ENCODE data around the gene SLC9A9. TPM values are rescaled to one million over a fixed set of nuclear protein-coding genes. Genes with fewer than 3 reads are reported as not detected.

SLC9A9 gene
- total and polyA plus RNA-seq, 2 of the 8 experiments (the other 6 are each of a cell fraction or from before 2014, with no cell fraction given) = 0.48 to 1.1 TPM

DNA sequence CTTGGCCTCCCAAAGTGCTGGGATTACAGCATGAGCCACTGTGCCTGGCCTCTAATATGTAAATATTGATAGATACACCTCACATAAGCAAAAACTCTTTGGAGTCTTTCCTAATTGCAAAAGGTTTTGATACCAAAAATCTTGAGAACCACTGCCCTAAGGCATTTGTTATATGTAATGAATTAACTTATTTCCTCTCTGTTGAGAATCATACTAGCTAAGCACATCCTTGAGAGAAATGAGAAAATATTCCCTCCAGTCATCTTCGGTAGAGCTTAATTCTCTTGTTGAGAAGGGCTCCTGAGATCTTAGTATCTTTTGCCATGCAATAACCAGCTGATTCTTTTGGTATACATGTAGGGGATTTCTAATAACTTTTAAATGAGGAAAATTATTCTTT is 190.2 kb downstream of the SLC9A9 start:
- H3K18ac ChIP-seq (ENCODE audit: extremely low read depth, low read length) = no peak overlapping the region
- no peak overlapping the region for H3K4me2 ChIP-seq (ENCODE audit: insufficient read depth in 1 of 2, low read depth in 2 of 2, low read length in 2 of 2)
- POLR2A ChIA-PET (ENCODE audit: partially characterized antibody) = no interaction called here
- 100% methylated on average over 1 of the region's 1 CpG; no CpG with 5 or more reads in 1 of the 2 experiments for WGBS, 2 experiments (ENCODE audit: extremely low coverage in 1 of 2, insufficient coverage in 1 of 2, insufficient read length in 1 of 2, insufficient replicate concordance in 2 of 2, low coverage in 1 of 2, low lambda C conversion rate in 2 of 2, missing lambda C conversion rate in 1 of 2)
- no peak overlapping the region for H3K27ac ChIP-seq (ENCODE audit: low read depth, low read length)
- no peaks in the 10 kb centered on the region for H3K36me3 ChIP-seq (ENCODE audit: control insufficient read depth in 2 of 4, insufficient read depth in 4 of 4, low read length in 3 of 4)
- no peak overlapping the region for H3K23ac ChIP-seq (ENCODE audit: insufficient read length)
- no peaks in the 10 kb centered on the region for H3K79me1 ChIP-seq (ENCODE audit: low read depth, low read length)
- no peak overlapping the region for H2AK5ac ChIP-seq (ENCODE audit: low read depth, low read length)
- no peak overlapping the region for H4K5ac ChIP-seq (ENCODE audit: insufficient read length, low read depth, low read length)
- H3K4ac ChIP-seq (replicated peaks; ENCODE audit: insufficient read length, low read depth, low read length) = no peak overlapping the region
- H4K8ac ChIP-seq (ENCODE audit: extremely low read depth, insufficient read depth, low read length) = no peak overlapping the region
- no peak overlapping the region for H4K91ac ChIP-seq (replicated peaks; ENCODE audit: insufficient read length, low read length)
- H3K4me3 ChIP-seq (ENCODE audit: extremely low read depth in 1 of 4, insufficient read depth in 2 of 4, low read depth in 3 of 4, low read length in 4 of 4) = no peak overlapping the region
- H3K79me2 ChIP-seq (ENCODE audit: control insufficient read depth in 1 of 2, insufficient read depth in 2 of 2, low read length in 2 of 2) = no peaks in the 10 kb centered on the region
- no peak overlapping the region for H3K56ac ChIP-seq (replicated peaks; ENCODE audit: insufficient read length, low read depth, low read length)
- no peak for TF ChIP-seq JUN (IDR thresholded peaks at IDR 0.05; ENCODE audit: low read depth, low read length)
- no peak for TF ChIP-seq SIN3A (conservative IDR thresholded peaks at IDR 0.05 in 1 of 2, IDR thresholded peaks at IDR 0.05 in 1 of 2; ENCODE audit: low read depth in 1 of 2, low read length in 2 of 2)
- TF ChIP-seq POLR2AphosphoS5 (IDR thresholded peaks at IDR 0.05; ENCODE audit: low read depth, low read length) = no peak
- no peak for TF ChIP-seq PHF8 (conservative IDR thresholded peaks at IDR 0.05; ENCODE audit: low read depth, low read length)
- TF ChIP-seq MAFK (IDR thresholded peaks at IDR 0.05; ENCODE audit: low read depth, low read length) = no peak
- no peak for TF ChIP-seq KDM1A (IDR thresholded peaks at IDR 0.05; ENCODE audit: borderline replicate concordance, low read length)
- no peak for TF ChIP-seq RFX5 (IDR thresholded peaks at IDR 0.05; ENCODE audit: borderline replicate concordance, low read depth, low read length)
- TF ChIP-seq BCL11A (IDR thresholded peaks at IDR 0.05; ENCODE audit: low read depth in 2 of 2, low read length in 2 of 2) = no peak
- no peak overlapping the region for H2BK5ac ChIP-seq (ENCODE audit: low read depth, low read length)
- CTCF ChIA-PET (ENCODE audit: partially characterized antibody) = interaction anchor here (1.1 to 1.4 kb wide), 2 partner anchors 9 to 224 kb away, joined by 3 to 6 read pairs; no protein-coding TSS in a partner anchor
- DNase-seq (ENCODE audit: low read depth in 1 of 2, low spot score in 2 of 2) (no peak), FAIRE-seq (no peak)
- H2AFZ ChIP-seq (ENCODE audit: low read length) = no peak overlapping the region
- no peak overlapping the region for H2BK12ac ChIP-seq (ENCODE audit: low read depth, low read length)
- no peak overlapping the region for H2BK15ac ChIP-seq (ENCODE audit: low read length)
- H3K9ac ChIP-seq (replicated peaks in 1 of 4; ENCODE audit: extremely low read depth in 1 of 4, low read depth in 3 of 4, low read length in 3 of 4) = no peak overlapping the region
- peaks cover 0 to 9% of the 10 kb centered on the region in 2 experiments; a peak in 2 of 4 replicates for H3K9me3 ChIP-seq (ENCODE audit: insufficient read depth in 2 of 2, low read depth in 1 of 2, low read length in 1 of 2)
- no peak overlapping the region for H2BK120ac ChIP-seq (replicated peaks; ENCODE audit: low read depth, low read length)
- peaks cover 0 to 1% (median 0%) of the 10 kb centered on the region in 4 experiments; a peak in 1 of 7 replicates for H3K27me3 ChIP-seq (replicated peaks in 1 of 4; ENCODE audit: control insufficient read depth in 3 of 4, extremely low read depth in 1 of 4, insufficient read depth in 3 of 4, low read length in 3 of 4)
- H2BK20ac ChIP-seq (ENCODE audit: low read length) = no peak overlapping the region
- H3K14ac ChIP-seq (ENCODE audit: insufficient read length) = no peak overlapping the region
- no peaks in the 10 kb centered on the region for H3K23me2 ChIP-seq (ENCODE audit: low read depth, low read length)
- H3K4me1 ChIP-seq (replicated peaks in 1 of 4; ENCODE audit: control insufficient read depth in 3 of 4, insufficient read depth in 4 of 4, low read length in 3 of 4) = peaks cover 0 to 4% (median 0%) of the 10 kb centered on the region in 4 experiments; a peak in 3 of 7 replicates
- H4K20me1 ChIP-seq (replicated peaks in 1 of 2; ENCODE audit: control insufficient read depth in 1 of 2, insufficient read depth in 2 of 2, low read length in 2 of 2) = no peaks in the 10 kb centered on the region
